ENCODE results near the gene MUSK. TPM values are rescaled to one million over a fixed set of nuclear protein-coding genes. Genes with fewer than 3 reads are reported as not detected.

MUSK gene
- polyA plus RNA-seq, 1 donor (not counting 4 experiments of a cell fraction or from before 2014, with no cell fraction given), result not detected

- no peak overlapping the region for H3K4me2 ChIP-seq (ENCODE audit: control insufficient read depth, extremely low read depth, insufficient read depth, low read depth, low read length)
- H3K4me1 ChIP-seq (ENCODE audit: control insufficient read depth, extremely low read depth, insufficient read depth, low read length), result no peaks in the 10 kb centered on the region
- H4K20me1 ChIP-seq (ENCODE audit: control insufficient read depth, extremely low read depth, insufficient read depth, low read length), result no peaks in the 10 kb centered on the region
- no peak for FAIRE-seq
- no peaks in the 10 kb centered on the region for H3K36me3 ChIP-seq (ENCODE audit: control insufficient read depth in 2 of 2, extremely low read depth in 1 of 2, insufficient read depth in 2 of 2, low read length in 2 of 2)
- no peak overlapping the region for H3K4me3 ChIP-seq (ENCODE audit: control insufficient read depth in 2 of 3, extremely low read depth in 1 of 3, insufficient read depth in 2 of 3, low read depth in 1 of 3, low read length in 3 of 3)
- H3K9me3 ChIP-seq (ENCODE audit: control insufficient read depth, low read depth, low read length), result no peaks in the 10 kb centered on the region
- H3K9me1 ChIP-seq (ENCODE audit: control insufficient read depth, extremely low read depth, insufficient read depth, low read length), result no peaks in the 10 kb centered on the region
- no peak overlapping the region for H2AFZ ChIP-seq (ENCODE audit: control insufficient read depth, low read length)
- dilution Hi-C loops (cut with MboI; ENCODE audit: extremely low pct_ligation_motif_present, low sequenced_read_pairs), result loop anchor here (25.0 kb wide), 1 partner anchor 89 kb away; no protein-coding TSS in a partner anchor
- no peak for DNase-seq (ENCODE audit: low read depth, low spot score)
- no peaks in the 10 kb centered on the region for H3K27me3 ChIP-seq (ENCODE audit: control insufficient read depth, extremely low read depth, insufficient read depth, low read length)
- H3K79me2 ChIP-seq (ENCODE audit: control insufficient read depth, insufficient read depth, low read length), result no peaks in the 10 kb centered on the region
- TF ChIP-seq EZH2 (IDR thresholded peaks at IDR 0.05; ENCODE audit: low read length) (no peak), CTCF (optimal IDR thresholded peaks at IDR 0.05 in 1 of 3, IDR thresholded peaks at IDR 0.05 in 1 of 3, conservative IDR thresholded peaks at IDR 0.05 in 1 of 3; ENCODE audit: extremely low read depth in 1 of 3, insufficient read depth in 2 of 3, low read length in 3 of 3) (no peak)
- no peak overlapping the region for H3K27ac ChIP-seq (ENCODE audit: control insufficient read depth, insufficient read depth, low read length)
- H3K9ac ChIP-seq (ENCODE audit: control insufficient read depth, extremely low read depth, insufficient read depth, low read length), result no peak overlapping the region
These were observed 132.8 kb downstream of the MUSK start for GRCh38 chr9:110801426-110801825.

GRCh38 chr9:110802416-110803035 lies 133.9 kb downstream of the MUSK start:
- H3K4me1 ChIP-seq (ENCODE audit: control insufficient read depth, extremely low read depth, insufficient read depth, low read length), result no peaks in the 10 kb centered on the region
- DNase-seq (ENCODE audit: low read depth, low spot score) (no peak), FAIRE-seq (no peak)
- no peaks in the 10 kb centered on the region for H3K9me1 ChIP-seq (ENCODE audit: control insufficient read depth, extremely low read depth, insufficient read depth, low read length)
- H3K9me3 ChIP-seq (ENCODE audit: control insufficient read depth, low read depth, low read length), result no peaks in the 10 kb centered on the region
- H4K20me1 ChIP-seq (ENCODE audit: control insufficient read depth, extremely low read depth, insufficient read depth, low read length), result no peaks in the 10 kb centered on the region
- no peak overlapping the region for H2AFZ ChIP-seq (ENCODE audit: control insufficient read depth, low read length)
- H3K4me2 ChIP-seq (ENCODE audit: control insufficient read depth, extremely low read depth, insufficient read depth, low read depth, low read length), result no peak overlapping the region
- no peak overlapping the region for H3K27ac ChIP-seq (ENCODE audit: control insufficient read depth, insufficient read depth, low read length)
- no peak overlapping the region for H3K4me3 ChIP-seq (ENCODE audit: control insufficient read depth in 2 of 3, extremely low read depth in 1 of 3, insufficient read depth in 2 of 3, low read depth in 1 of 3, low read length in 3 of 3)
- no peaks in the 10 kb centered on the region for H3K36me3 ChIP-seq (ENCODE audit: control insufficient read depth in 2 of 2, extremely low read depth in 1 of 2, insufficient read depth in 2 of 2, low read length in 2 of 2)
- H3K9ac ChIP-seq (ENCODE audit: control insufficient read depth, extremely low read depth, insufficient read depth, low read length), result no peak overlapping the region
- H3K79me2 ChIP-seq (ENCODE audit: control insufficient read depth, insufficient read depth, low read length), result no peaks in the 10 kb centered on the region
- H3K27me3 ChIP-seq (ENCODE audit: control insufficient read depth, extremely low read depth, insufficient read depth, low read length), result no peaks in the 10 kb centered on the region
- no peak for TF ChIP-seq EZH2 (IDR thresholded peaks at IDR 0.05; ENCODE audit: low read length)
- TF ChIP-seq CTCF (optimal IDR thresholded peaks at IDR 0.05 in 1 of 3, IDR thresholded peaks at IDR 0.05 in 1 of 3, conservative IDR thresholded peaks at IDR 0.05 in 1 of 3; ENCODE audit: extremely low read depth in 1 of 3, insufficient read depth in 2 of 3, low read length in 3 of 3), result no peak
- dilution Hi-C loops (cut with MboI; ENCODE audit: extremely low pct_ligation_motif_present, low sequenced_read_pairs), result loop anchor here (25.0 kb wide), 1 partner anchor 90 kb away; no protein-coding TSS in a partner anchor

All from keratinocyte (primary cell).